Left lung (tissue), 10 donors: ENCODE results near the gene MYBPH. TPM values are rescaled to one million over a fixed set of nuclear protein-coding genes. Genes with fewer than 3 reads are reported as not detected.
A peak's percentile ranks its signal among the peaks of the same experiment; 100 is the strongest.

Experiments
- ATAC-seq: fragments of 200-7000 bp; cut with Tn5 transposase; one replicate; pipeline ENCODE4 v1.9.1; 2020; ENCODE audit warnings: moderate library complexity
- DNase-seq, 4 donors: peaks; one replicate each; pipeline ENCODE4 v3.0.0-alpha.2; 2013 to 2020
- H3K27ac ChIP-seq, 2 donors: fragments of 200-600 bp; sonication (generic) in 1 of 2; one replicate each; pipeline versions ENCODE4 v1.5.0 to v1.8.0; 2020 to 2021
- H3K27me3 ChIP-seq, 2 donors: fragments of 200-600 bp; sonication (generic) in 1 of 2; one replicate each; pipeline versions ENCODE4 v1.5.0 to v1.8.0; 2020 to 2021
- H3K36me3 ChIP-seq, 2 donors: fragments of 200-600 bp; sonication (generic) in 1 of 2; one replicate each; pipeline versions ENCODE4 v1.5.0 to v1.8.0; 2020 to 2021
- H3K4me1 ChIP-seq, 2 donors: fragments of 200-600 bp; one replicate each; pipeline ENCODE4 v1.8.0; 2021
- H3K4me3 ChIP-seq, 2 donors: fragments of 200-600 bp; sonication (generic) in 1 of 2; one replicate each; pipeline versions ENCODE4 v1.5.0 to v1.8.0; 2020 to 2021; ENCODE audit warnings: mild to moderate bottlenecking in 1 of 2
- H3K9me3 ChIP-seq, 2 donors: fragments of 200-600 bp; sonication (generic) in 1 of 2; one replicate each; pipeline versions ENCODE4 v1.5.0 to v1.8.0; 2020 to 2021
- intact Hi-C, 2 donors: fragments of 100-400 bp; cut with DNase I; formaldehyde crosslinking; loops; one replicate each; pipeline versions ENCODE4 v1.11.2 to v1.14.2; 2022
- polyA plus RNA-seq, 6 donors: library from polyadenylated mRNA; unstranded; fragments of 120-200 nt; gene quantifications; one replicate each; pipeline ENCODE4 v1.2.1, GENCODE V29; 2013; ENCODE audit not compliant: insufficient read length in 6 of 6
- total RNA-seq, 2 donors: library from RNA; stranded (reverse); fragmentation: NEBNext Ultra II Directional; extraction: Animal tissue kit (Norgen Biotek cat#: 25700); gene quantifications; one replicate each; pipeline ENCODE4 v1.2.1, GENCODE V29; 2021
- TF ChIP-seq, protein P1 (sequence below), 2 donors: fragments of 200-600 bp; sonication (generic) in 1 of 2; IDR thresholded peaks; one replicate each; pipeline versions ENCODE4 v1.5.0 to v1.8.0; 2021; ENCODE audit warnings: antibody characterized with exemption in 2 of 2
- donor health status: DM: no; HTN: yes; CAD: no.
- donor health status: DM: no; HTN: no; CAD: no.

MYBPH gene
- total and polyA plus RNA-seq, 8 donors = 0.07 to 1.3 (median 0.34) TPM; not detected in 4

DNA sequence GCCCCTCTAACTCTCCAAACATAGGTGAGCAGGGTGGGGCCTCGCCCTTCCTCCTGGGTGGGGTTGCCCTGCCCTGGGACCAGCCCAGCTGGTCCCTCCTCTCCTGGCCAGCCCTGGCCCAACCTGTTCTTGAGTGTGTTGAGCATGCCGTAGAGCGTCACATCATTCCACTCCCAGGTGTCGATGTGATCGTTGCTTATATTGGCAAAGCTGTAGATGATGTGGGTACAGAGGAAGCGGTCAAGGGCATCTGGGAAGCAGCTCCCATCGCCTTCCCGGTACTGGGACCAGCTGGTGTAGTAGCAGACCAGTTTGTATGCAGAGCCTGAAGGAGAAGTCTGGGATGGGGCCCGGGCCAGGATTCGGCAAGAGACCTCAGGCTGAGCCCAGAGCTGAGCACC lies 9.4 kb upstream of the MYBPH start:
- peaks cover 0 to 12% of the 10 kb centered on the region in 2 donors for H3K36me3 ChIP-seq
- H3K4me1 ChIP-seq = peaks cover 12 to 28% of the 10 kb centered on the region in 2 donors
- ATAC-seq (no peak), DNase-seq (no peak)
- no peaks in the 10 kb centered on the region for H3K27me3 ChIP-seq
- intact Hi-C loops = no loop called here
- H3K9me3 ChIP-seq = no peaks in the 10 kb centered on the region
- peak overlapping the region in 1 of 2 donors; percentile 17 for H3K4me3 ChIP-seq
- TF ChIP-seq, protein P1, sequence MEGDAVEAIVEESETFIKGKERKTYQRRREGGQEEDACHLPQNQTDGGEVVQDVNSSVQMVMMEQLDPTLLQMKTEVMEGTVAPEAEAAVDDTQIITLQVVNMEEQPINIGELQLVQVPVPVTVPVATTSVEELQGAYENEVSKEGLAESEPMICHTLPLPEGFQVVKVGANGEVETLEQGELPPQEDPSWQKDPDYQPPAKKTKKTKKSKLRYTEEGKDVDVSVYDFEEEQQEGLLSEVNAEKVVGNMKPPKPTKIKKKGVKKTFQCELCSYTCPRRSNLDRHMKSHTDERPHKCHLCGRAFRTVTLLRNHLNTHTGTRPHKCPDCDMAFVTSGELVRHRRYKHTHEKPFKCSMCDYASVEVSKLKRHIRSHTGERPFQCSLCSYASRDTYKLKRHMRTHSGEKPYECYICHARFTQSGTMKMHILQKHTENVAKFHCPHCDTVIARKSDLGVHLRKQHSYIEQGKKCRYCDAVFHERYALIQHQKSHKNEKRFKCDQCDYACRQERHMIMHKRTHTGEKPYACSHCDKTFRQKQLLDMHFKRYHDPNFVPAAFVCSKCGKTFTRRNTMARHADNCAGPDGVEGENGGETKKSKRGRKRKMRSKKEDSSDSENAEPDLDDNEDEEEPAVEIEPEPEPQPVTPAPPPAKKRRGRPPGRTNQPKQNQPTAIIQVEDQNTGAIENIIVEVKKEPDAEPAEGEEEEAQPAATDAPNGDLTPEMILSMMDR (IDR thresholded peaks at IDR 0.05) = no peak
- no peak overlapping the region for H3K27ac ChIP-seq

DNA sequence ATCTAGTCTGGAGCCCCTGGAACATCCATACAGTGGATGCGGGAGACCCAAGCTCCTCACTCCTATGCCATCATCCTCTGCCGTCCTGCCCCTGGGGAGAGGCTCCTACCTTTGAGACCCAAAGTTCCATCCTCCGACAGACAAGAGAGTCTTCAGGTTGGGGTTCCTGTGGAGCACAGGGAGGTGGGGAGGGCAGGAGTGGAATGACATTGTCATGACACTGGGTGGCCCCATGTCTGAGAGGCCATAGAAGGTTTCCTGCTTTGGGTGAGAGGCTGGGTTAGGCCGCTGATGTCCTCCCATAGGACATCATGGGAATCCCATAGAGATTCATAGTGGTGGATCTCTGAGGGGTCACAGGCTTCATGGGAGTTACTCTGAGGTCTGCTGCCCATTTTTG lies 8.8 kb upstream of the MYBPH start:
- TF ChIP-seq, protein P1 (IDR thresholded peaks at IDR 0.05) = no peak
- intact Hi-C loops = no loop called here
- Histone ChIP-seq H3K27ac (no peak overlapping the region), H3K36me3 (peaks cover 0 to 18% of the 10 kb centered on the region in 2 donors), H3K9me3 (no peaks in the 10 kb centered on the region), H3K27me3 (no peaks in the 10 kb centered on the region), H3K4me1 (peaks cover 12 to 28% of the 10 kb centered on the region in 2 donors), H3K4me3 (no peak overlapping the region)
- no peak for ATAC-seq
- no peak for DNase-seq

DNA sequence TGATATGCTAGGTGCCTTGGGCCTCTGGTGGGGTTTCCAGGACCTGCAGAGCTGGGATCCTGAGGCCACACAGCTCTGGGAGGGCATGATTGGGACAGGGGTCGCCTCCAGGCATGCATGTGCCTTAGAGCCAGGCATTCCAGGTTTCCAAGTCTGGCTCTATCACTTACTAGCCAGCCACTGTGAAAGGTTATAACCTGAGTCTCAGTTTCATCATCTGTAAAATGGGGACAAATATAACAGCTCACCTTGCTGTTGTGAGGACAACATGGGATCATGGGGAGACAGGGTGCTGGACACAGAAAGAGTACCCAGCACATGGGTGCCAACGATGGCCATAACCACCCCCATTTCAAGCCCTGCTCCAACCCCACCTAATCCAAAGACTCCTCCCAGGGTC lies 8.2 kb upstream of the MYBPH start:
- Histone ChIP-seq H3K36me3 (peaks cover 0 to 24% of the 10 kb centered on the region in 2 donors), H3K27ac (no peak overlapping the region), H3K4me3 (no peak overlapping the region), H3K27me3 (no peaks in the 10 kb centered on the region), H3K9me3 (no peaks in the 10 kb centered on the region), H3K4me1 (peaks cover 12 to 28% of the 10 kb centered on the region in 2 donors)
- DNase-seq (no peak), ATAC-seq (no peak)
- intact Hi-C loops = no loop called here
- TF ChIP-seq, protein P1 (IDR thresholded peaks at IDR 0.05) = no peak

DNA sequence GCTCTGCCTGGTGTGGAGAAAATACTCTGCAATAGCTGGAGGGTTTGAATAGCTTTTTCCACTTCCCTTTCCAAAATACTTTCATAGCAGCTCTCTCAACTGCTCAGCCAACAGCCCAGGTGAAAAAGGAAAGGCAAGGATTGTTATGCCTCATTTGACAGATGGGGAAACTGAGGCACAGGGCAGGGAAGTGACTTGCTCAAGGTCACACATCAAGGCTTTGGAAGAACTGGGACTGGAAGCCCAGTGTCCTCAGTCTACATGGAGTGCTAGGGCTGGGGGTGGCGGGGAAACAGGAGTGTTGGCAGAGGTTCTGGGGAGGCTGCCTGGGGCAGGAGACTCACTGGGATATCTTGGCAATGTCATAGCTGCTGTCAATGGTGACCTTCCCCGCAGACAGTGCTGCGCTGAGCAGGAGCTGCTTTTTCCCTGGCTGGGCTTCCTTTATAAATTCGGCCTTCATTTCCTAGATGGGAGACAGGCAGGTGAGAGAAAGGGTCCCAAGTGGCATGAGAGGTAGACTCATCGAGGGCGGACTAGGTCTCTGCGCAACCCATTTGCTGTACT lies 6.8 kb upstream of the MYBPH start:
- intact Hi-C loops = no loop called here
- TF ChIP-seq, protein P1 (IDR thresholded peaks at IDR 0.05) = no peak

DNA sequence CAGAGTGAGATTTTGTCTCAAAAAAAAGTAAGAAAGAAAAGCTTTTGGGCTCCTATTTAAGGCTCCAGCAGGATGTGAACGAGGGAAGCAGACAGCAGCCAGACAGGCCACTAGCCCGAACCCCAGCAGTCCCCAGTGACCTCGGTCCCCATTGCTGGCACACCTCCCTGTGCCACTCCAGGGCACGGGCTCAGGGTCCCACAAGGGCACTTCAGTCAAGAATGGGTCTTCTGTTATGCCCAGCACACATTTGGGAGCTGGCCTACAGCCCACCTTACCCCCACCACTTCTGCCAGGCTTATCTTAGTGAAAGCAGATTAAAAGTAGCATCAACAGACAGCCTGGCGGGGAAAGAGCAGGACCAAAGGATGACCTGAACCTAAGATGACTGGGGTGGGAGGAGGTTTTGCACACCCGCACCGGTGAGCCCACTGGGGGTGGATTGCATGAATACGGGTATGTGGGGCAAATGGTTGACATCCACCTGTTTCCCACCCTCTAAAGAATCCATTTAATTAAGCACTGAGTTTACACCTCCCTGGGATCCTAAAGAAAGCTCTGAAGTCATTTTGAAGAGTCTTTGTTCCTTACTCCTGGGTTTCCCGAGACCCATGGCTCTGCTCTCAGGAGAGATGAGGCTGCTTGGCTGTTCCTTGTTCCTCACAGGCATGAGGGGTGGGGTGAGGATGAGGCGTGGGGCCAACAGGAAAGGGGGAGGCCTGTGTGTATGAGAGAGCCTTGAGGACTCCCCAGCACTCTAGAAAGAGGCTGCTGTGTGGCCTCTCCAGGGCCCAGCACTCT lies 6.2 kb upstream of the MYBPH start:
- intact Hi-C loops = no loop called here
- no peaks in the 10 kb centered on the region for H3K27me3 ChIP-seq
- no peak overlapping the region for H3K4me3 ChIP-seq
- H3K4me1 ChIP-seq = peaks cover 7 to 26% of the 10 kb centered on the region in 2 donors
- H3K9me3 ChIP-seq = no peaks in the 10 kb centered on the region
- H3K27ac ChIP-seq = no peak overlapping the region
- peaks cover 0 to 24% of the 10 kb centered on the region in 2 donors for H3K36me3 ChIP-seq
- ATAC-seq (peak; percentile 5), DNase-seq (no peak)
- TF ChIP-seq, protein P1 (IDR thresholded peaks at IDR 0.05) = no peak

More for the DNA sequence above, 6.8 kb upstream of the MYBPH start:
- Histone ChIP-seq H3K4me3 (no peak overlapping the region), H3K4me1 (peaks cover 12 to 27% of the 10 kb centered on the region in 2 donors), H3K9me3 (no peaks in the 10 kb centered on the region), H3K27me3 (no peaks in the 10 kb centered on the region), H3K36me3 (peaks cover 0 to 24% of the 10 kb centered on the region in 2 donors), H3K27ac (no peak overlapping the region)
- no peak for DNase-seq
- ATAC-seq = no peak
